Hematopoietic multipotent progenitor cell treated with erythropoietin and hydrocortisone succinate and interleukin-3 and kit ligand, for 6 days (in vitro differentiated cells): ENCODE results near the gene UQCRC1.
A peak's percentile ranks its signal among the peaks of the same experiment; 100 is the strongest.

Source experiments
- DNase-seq: peaks from one replicate; pipeline ENCODE4 v3.0.0-alpha.2; 2015

UQCRC1 gene

GRCh38 chr3:48609088-48610005 is at the start of gene UQCRC1:
TSS of gene UQCRC1 (minus strand) at chr3:48609646. CDS start at chr3:48609620, 26 bp downstream.
- peak; percentile 97 for DNase-seq

GRCh38 chr3:48656841-48657281 is 47.4 kb upstream of the UQCRC1 start:
- DNase-seq, result no peak

GRCh38 chr3:48656061-48656840 is 46.8 kb upstream of the UQCRC1 start:
- DNase-seq, result peak; percentile 92

- DNase-seq, result peak; percentile 39
Measured at GRCh38 chr3:48655606-48656005, 46.2 kb upstream of the UQCRC1 start.

- DNase-seq, result no peak
Measured at GRCh38 chr3:48655063-48655462, 45.6 kb upstream of the UQCRC1 start.

- no peak for DNase-seq
Measured at GRCh38 chr3:48652923-48653715, 43.7 kb upstream of the UQCRC1 start.

- no peak for DNase-seq
Measured at GRCh38 chr3:48651771-48652170, 42.3 kb upstream of the UQCRC1 start.

GRCh38 chr3:48650723-48651122 is 41.3 kb upstream of the UQCRC1 start:
- DNase-seq, result peak; percentile 36

- no peak for DNase-seq
Measured at GRCh38 chr3:48648188-48648850, 38.9 kb upstream of the UQCRC1 start.

- DNase-seq, result no peak
Measured at GRCh38 chr3:48647714-48648113, 38.3 kb upstream of the UQCRC1 start.

- no peak for DNase-seq
Measured at GRCh38 chr3:48644898-48645760, 35.7 kb upstream of the UQCRC1 start.

GRCh38 chr3:48642605-48643004 is 33.2 kb upstream of the UQCRC1 start:
- DNase-seq, result no peak

- no peak for DNase-seq
Measured at GRCh38 chr3:48641396-48641795, 31.9 kb upstream of the UQCRC1 start.

GRCh38 chr3:48639944-48640606 is 30.6 kb upstream of the UQCRC1 start:
- no peak for DNase-seq

GRCh38 chr3:48637305-48637704 is 27.9 kb upstream of the UQCRC1 start:
- DNase-seq, result no peak

GRCh38 chr3:48636149-48636655 is 26.8 kb upstream of the UQCRC1 start:
- no peak for DNase-seq

- peak; percentile 97 for DNase-seq
Measured at GRCh38 chr3:48635222-48636021, 26.0 kb upstream of the UQCRC1 start, which contains the start of gene SLC26A6. TSS of gene SLC26A6 (minus strand) at chr3:48635461. CDS start at chr3:48635393, 68 bp downstream.

- peak; percentile 81 for DNase-seq
Measured at GRCh38 chr3:48634661-48635221, 25.3 kb upstream of the UQCRC1 start.

- no peak for DNase-seq
Measured at GRCh38 chr3:48633743-48634142, 24.3 kb upstream of the UQCRC1 start.
